ENCODE measurements around the gene WDR5.
A peak's percentile ranks its signal among the peaks of the same experiment; 100 is the strongest.

The WDR5 gene

DNA sequence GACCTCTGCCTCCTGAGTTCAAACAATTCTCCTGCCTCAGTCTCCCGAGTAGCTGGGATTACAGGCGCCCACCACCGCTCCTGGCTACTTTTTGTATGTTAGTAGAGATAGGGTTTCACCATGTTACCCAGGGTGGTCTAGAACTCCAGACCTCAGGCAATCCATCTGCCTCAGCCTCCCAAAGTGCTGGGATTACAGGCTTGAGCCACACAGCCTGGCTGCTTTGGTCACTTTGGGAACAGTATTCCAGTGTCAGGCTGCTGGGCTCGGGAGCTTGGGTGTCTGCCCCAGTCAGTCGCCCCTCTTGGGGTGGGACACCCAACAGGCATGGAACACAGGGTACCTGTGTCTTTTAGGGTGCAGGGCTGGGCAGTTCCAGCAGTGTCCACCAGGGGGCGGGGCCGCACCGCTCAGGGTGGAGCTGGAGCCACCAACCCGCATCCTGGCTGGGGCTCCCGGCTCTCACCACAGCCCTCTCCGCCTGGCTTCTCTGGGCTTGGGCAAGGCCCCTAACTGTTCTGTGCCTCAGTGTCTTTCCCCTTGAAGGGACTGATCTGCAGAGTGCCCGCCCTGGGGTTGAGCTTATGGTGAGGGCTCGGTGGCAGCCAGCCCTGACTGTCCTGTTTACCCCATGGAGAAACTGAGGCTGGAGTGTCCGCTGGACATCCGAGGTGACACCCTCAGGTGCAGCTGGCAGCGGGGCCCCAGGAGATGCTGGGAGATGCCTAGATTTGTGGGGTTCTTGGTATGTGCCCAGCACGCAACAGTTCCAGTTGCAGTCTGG lies 34.8 kb downstream of the WDR5 start:
- DNase-seq (ENCODE audit: insufficient read length, low spot score) (no peak), FAIRE-seq (peak; percentile 89)
- no peak for TF ChIP-seq POLR2A (IDR thresholded peaks at IDR 0.05; ENCODE audit: low read depth, low read length)
- TF ChIP-seq PAX5 (IDR thresholded peaks at IDR 0.05; ENCODE audit: insufficient read depth, low read length, severe bottlenecking), result no peak
- TF ChIP-seq TAF1 (IDR thresholded peaks at IDR 0.05; ENCODE audit: low read depth, low read length), result no peak
- TF ChIP-seq POU2F2 (IDR thresholded peaks at IDR 0.05; ENCODE audit: low read depth, low read length), result no peak
- no peak for TF ChIP-seq SPI1 (IDR thresholded peaks at IDR 0.05; ENCODE audit: low read depth, low read length)
- TF ChIP-seq POLR2AphosphoS5 (IDR thresholded peaks at IDR 0.05; ENCODE audit: low read depth, low read length), result no peak

DNA sequence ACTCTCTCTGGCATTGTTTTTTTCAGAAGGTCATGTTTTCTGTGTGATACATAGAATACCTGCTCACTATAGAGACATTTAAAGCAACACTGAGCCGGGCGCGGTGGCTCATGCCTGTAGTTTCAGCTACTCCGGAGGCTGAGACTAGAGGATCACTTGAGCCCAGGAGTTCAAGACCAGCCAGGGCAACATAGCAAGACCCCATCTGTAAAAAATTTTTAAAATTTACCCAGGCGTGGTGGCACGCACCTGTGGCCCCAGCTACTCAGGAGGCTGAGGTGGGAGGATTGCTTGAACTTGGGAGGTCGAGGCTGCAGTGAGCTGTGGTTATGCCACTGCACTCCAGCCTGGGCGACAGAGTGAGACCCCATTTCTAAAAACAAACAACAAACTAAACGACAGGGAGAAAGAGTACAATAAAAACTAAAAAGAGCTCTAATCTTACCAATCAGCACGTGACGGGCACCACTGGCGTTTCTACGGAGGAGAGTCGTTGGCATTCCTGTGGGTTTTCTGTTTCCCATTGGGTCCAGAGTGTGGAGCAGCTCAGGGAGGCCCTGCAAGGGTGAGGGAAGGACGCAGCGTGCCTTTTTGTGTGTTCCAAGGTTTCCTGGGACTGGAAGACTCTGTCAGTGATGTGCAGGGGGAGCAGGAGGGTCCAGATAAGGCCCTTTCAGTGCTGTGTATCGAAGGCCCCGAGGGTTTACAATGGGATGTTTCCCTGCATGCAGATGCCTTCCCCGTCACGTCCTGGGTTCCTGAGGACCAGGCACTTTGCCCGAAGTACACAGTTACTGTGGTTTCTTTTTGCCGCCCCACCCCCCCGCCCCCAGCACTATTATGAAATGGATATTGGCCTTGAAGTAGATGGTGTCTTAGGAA lies 35.7 kb downstream of the WDR5 start:
- no peak for FAIRE-seq
- no peak for DNase-seq (ENCODE audit: insufficient read length, low spot score)
- TF ChIP-seq SPI1 (IDR thresholded peaks at IDR 0.05; ENCODE audit: low read depth, low read length) (no peak), POLR2AphosphoS5 (IDR thresholded peaks at IDR 0.05; ENCODE audit: low read depth, low read length) (no peak), TAF1 (IDR thresholded peaks at IDR 0.05; ENCODE audit: low read depth, low read length) (no peak)

DNA sequence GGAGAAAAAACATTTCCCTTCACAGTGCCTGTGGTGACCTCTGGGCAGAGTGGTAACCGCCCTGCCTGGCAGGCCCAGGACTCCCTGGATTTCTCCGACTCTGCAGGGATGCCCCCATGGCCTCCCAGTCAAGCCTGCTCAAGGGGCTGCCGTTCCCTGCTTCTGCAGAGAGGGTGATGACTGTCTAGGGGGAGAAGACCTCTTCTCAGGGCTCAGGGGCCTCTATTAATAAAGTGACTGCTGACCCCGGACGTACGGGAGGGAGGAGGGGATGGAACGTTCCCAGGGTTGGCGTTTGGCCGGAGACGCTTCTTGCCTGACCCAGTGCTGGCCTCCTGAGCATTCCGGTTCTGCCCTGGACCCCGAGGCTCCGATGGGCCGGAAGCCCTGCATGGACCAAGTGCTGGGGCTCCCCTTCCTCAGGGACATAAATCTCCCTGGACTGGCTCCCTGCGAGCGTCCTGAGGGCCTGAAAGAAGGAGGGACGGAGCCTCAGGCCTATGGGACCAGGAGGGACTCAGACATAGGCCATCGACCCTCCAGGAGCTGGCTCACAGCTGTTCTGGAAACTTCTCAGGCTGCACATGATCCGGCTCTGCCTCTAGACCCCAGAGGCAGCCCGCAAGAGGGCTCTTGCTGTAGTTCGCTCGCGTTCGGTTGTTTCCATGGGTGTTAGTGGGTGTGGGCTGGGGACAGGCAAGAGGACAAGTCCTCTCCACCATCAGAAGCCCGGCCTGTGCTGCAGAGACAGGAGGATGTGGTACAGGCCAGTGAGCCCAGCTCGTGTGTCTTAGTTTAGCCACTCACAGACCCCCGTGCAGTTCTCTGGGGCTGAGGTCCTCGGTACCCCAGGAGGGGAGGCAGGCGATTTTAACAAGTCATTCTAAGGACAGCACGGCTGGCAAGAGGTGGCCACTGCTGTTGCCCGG lies 36.6 kb downstream of the WDR5 start:
- TF ChIP-seq POLR2AphosphoS5 (IDR thresholded peaks at IDR 0.05; ENCODE audit: low read depth, low read length), result no peak
- no peak for TF ChIP-seq POLR2A (IDR thresholded peaks at IDR 0.05; ENCODE audit: low read depth, low read length)
- no peak for TF ChIP-seq SPI1 (IDR thresholded peaks at IDR 0.05; ENCODE audit: low read depth, low read length)
- TF ChIP-seq POU2F2 (IDR thresholded peaks at IDR 0.05; ENCODE audit: low read depth, low read length), result no peak
- no peak for TF ChIP-seq TAF1 (IDR thresholded peaks at IDR 0.05; ENCODE audit: low read depth, low read length)
- no peak for TF ChIP-seq PAX5 (IDR thresholded peaks at IDR 0.05; ENCODE audit: insufficient read depth, low read length, severe bottlenecking)
- DNase-seq (ENCODE audit: insufficient read length, low spot score), result no peak
- no peak for FAIRE-seq

DNA sequence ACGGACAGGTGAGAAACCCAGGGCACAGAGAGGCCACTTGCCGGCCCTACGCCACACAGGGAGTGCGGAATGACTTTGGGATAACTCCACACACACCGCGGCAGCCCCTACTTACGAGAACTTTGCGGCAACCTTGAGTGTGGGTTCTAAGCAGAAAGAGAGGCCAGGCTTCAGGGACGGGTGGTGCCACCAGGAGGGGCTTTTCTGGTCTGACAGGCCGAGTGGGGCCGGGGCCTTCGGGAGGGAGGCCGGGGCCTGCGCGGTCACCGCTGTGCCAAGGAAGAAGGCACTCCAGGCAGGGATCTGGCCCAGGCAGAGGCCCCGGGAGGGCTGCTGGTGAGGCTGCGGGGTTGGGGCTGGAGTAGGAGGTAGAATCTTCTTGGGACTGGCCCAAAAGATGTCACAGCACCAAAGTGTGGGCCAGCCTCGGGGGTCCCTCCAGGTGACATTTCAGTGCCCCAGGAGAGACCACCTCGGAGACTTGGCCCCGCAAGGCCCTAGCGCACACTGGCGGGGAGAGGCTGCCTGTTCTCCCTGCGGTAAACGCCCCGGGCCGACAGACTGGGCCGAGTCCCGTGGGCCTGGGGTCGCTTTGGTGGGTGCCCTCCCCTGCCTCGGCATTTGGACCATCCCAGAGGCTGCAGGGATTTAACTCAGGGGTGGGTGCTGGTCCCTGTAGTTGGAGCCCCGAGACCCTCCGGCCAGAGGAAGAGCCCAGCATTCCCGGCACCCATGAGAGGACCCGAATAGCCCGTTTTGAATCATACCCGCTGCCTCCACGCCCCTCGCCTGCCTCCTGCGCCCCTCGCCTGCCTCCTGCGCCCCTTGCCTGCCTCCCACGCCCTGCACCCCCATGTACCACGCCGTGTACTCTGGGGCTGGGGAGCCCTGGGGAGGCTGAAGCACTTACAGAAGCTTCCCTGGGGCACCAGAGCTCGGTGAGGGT lies 37.5 kb downstream of the WDR5 start:
- DNase-seq (ENCODE audit: insufficient read length, low spot score), result no peak
- no peak for FAIRE-seq
- TF ChIP-seq POLR2A (IDR thresholded peaks at IDR 0.05; ENCODE audit: low read depth, low read length) (no peak), SPI1 (IDR thresholded peaks at IDR 0.05; ENCODE audit: low read depth, low read length) (no peak), PAX5 (IDR thresholded peaks at IDR 0.05; ENCODE audit: insufficient read depth, low read length, severe bottlenecking) (no peak), TAF1 (IDR thresholded peaks at IDR 0.05; ENCODE audit: low read depth, low read length) (no peak)

DNA sequence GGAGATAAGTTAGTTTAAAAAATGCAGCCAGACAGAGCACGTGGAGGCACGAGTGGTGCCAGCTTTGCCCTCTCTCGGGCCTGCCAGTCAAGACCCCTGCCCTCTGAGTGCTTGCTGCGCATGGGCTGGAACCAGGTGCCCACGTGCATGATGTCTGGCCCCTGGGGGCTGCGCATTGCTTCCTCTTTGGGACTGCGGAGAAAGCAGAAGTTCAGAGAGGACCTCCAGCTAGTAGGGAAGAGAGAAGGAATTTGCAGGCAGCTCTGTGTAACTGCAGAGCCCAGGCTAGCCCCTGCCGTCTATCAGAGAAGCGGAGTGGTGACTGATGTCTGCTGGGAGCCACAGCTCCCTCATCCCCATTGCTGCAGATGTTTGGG lies 38.2 kb downstream of the WDR5 start:
- FAIRE-seq, result no peak
- TF ChIP-seq SPI1 (IDR thresholded peaks at IDR 0.05; ENCODE audit: low read depth, low read length), result no peak
- TF ChIP-seq TAF1 (IDR thresholded peaks at IDR 0.05; ENCODE audit: low read depth, low read length), result no peak
- no peak for TF ChIP-seq PAX5 (IDR thresholded peaks at IDR 0.05; ENCODE audit: insufficient read depth, low read length, severe bottlenecking)
- TF ChIP-seq POLR2AphosphoS5 (IDR thresholded peaks at IDR 0.05; ENCODE audit: low read depth, low read length), result no peak
- no peak for TF ChIP-seq POU2F2 (IDR thresholded peaks at IDR 0.05; ENCODE audit: low read depth, low read length)
- TF ChIP-seq POLR2A (IDR thresholded peaks at IDR 0.05; ENCODE audit: low read depth, low read length), result no peak
- DNase-seq (ENCODE audit: insufficient read length, low spot score), result no peak

DNA sequence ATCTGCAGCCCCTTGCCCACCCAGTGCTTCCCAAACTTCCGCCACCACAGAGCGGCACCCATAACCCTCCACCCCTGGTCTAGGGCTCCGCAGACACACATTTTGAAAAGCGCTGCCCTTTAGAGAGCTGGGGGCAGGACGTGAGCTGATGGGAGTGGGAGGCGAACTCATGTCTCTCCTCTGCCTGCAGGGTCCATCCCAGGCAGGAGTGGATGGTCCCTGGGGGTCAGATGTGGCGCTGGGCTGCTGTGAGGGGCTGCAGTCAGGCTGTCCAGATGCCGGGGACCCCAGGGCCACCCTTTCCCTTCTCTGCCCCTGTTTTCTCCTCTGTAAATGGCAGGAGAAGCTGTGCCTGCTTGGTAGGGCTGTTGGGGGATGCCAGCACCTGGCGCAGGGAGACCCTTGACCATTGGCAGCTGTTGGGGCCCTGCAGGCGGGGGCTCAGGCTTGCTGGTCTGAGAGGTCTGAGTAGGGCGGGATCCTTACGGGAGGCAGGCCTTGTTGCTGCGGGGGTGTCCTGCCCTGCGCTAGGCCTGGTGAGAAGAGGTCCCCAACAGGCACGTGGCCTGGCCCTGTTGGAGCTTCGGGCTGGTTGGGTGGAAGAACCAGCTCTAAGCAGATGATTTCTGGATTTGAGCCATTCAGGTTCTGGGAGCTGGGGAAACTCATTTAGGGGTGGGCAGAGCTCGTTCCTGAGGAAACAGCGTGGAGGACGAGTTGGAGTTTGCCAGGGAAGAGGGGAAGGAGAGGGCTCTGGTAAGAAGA lies 38.8 kb downstream of the WDR5 start:
- FAIRE-seq, result no peak
- TF ChIP-seq PAX5 (IDR thresholded peaks at IDR 0.05; ENCODE audit: insufficient read depth, low read length, severe bottlenecking) (no peak), SPI1 (IDR thresholded peaks at IDR 0.05; ENCODE audit: low read depth, low read length) (no peak), POU2F2 (IDR thresholded peaks at IDR 0.05; ENCODE audit: low read depth, low read length) (no peak), POLR2AphosphoS5 (IDR thresholded peaks at IDR 0.05; ENCODE audit: low read depth, low read length) (no peak), POLR2A (IDR thresholded peaks at IDR 0.05; ENCODE audit: low read depth, low read length) (no peak), TAF1 (IDR thresholded peaks at IDR 0.05; ENCODE audit: low read depth, low read length) (no peak)
- DNase-seq (ENCODE audit: insufficient read length, low spot score), result no peak

DNA sequence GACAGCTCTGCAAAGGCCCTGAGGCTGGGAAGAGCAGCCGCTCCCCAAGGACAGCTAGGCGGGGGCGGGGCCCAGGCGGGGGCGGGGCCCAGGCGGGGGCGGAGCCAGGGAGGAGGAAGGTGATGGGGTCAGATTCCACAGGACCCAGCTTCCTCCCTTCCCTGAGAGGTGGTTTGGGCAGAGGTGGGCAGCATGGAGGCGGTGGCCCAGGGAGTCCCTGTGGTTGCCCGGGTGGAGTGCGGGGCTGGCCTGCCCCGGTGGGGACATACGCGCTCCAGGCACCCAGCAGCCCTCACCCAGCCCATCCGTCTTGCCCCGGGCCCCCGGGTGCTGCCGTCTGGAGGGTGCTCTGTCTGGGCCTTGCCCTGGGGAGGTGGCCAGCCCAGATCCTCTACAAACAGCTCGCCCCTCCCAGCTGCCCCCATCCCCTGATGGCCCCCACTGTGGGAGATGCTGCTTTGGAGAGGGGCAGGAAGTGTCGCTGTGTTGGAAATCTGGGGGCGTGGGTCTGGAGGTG lies 39.5 kb downstream of the WDR5 start:
- no peak for TF ChIP-seq POU2F2 (IDR thresholded peaks at IDR 0.05; ENCODE audit: low read depth, low read length)
- no peak for TF ChIP-seq PAX5 (IDR thresholded peaks at IDR 0.05; ENCODE audit: insufficient read depth, low read length, severe bottlenecking)
- no peak for TF ChIP-seq POLR2AphosphoS5 (IDR thresholded peaks at IDR 0.05; ENCODE audit: low read depth, low read length)
- TF ChIP-seq TAF1 (IDR thresholded peaks at IDR 0.05; ENCODE audit: low read depth, low read length), result no peak
- TF ChIP-seq POLR2A (IDR thresholded peaks at IDR 0.05; ENCODE audit: low read depth, low read length), result no peak
- no peak for TF ChIP-seq SPI1 (IDR thresholded peaks at IDR 0.05; ENCODE audit: low read depth, low read length)
- FAIRE-seq (no peak), DNase-seq (ENCODE audit: insufficient read length, low spot score) (peak; percentile 53)

All from GM12891 (cell line).